Measurements from ENCODE around the gene HIRA.

HIRA gene

DNA sequence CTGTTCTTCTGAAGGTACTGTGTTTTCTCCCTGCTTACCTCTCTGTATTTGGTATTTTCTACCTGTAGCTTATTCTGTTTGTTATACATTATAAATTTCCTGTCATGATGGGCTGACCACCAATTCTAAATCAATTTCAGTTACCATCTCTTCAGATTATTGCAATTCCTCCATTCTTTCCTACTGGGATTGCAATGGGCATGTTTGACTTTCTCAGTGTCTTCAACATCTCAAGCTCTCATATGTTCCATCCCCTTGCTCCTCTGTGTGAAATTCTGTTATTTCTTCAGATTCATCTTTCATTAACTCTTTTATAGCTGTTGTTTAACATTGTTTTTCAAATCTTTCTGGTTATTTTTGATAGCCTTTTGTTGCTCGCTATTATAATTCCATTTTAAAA, 31.5 kb upstream of the HIRA start:
- TF ChIP-seq, protein P1, sequence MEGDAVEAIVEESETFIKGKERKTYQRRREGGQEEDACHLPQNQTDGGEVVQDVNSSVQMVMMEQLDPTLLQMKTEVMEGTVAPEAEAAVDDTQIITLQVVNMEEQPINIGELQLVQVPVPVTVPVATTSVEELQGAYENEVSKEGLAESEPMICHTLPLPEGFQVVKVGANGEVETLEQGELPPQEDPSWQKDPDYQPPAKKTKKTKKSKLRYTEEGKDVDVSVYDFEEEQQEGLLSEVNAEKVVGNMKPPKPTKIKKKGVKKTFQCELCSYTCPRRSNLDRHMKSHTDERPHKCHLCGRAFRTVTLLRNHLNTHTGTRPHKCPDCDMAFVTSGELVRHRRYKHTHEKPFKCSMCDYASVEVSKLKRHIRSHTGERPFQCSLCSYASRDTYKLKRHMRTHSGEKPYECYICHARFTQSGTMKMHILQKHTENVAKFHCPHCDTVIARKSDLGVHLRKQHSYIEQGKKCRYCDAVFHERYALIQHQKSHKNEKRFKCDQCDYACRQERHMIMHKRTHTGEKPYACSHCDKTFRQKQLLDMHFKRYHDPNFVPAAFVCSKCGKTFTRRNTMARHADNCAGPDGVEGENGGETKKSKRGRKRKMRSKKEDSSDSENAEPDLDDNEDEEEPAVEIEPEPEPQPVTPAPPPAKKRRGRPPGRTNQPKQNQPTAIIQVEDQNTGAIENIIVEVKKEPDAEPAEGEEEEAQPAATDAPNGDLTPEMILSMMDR (conservative IDR thresholded peaks at IDR 0.05; ENCODE audit: low read depth, low read length): no peak
- H3K4me3 ChIP-seq (ENCODE audit: low read length): no peak overlapping the region
- DNase-seq (ENCODE audit: low read depth): no peak

DNA sequence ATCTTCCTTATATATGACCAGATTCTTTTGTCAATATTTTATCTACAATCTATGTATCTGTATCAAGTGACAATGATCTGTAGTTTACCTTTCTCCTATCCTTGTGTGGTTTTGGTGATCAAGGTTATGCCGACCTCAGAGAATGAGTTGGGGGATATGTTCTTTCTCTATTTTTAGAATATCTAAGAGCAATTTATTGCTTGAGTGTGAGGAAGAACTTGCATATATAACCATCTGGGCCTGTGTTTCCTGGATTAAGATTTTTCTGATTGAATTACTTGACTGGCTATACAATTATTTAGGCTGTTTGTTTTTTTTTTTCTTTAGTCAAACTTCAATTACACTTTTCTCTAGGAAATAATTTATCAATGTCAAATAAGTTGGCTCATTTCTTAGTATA, 30.0 kb upstream of the HIRA start:
- TF ChIP-seq, protein P1 (conservative IDR thresholded peaks at IDR 0.05; ENCODE audit: low read depth, low read length): no peak
- H3K4me3 ChIP-seq (ENCODE audit: low read length): no peak overlapping the region
- no peak for DNase-seq (ENCODE audit: low read depth)

DNA sequence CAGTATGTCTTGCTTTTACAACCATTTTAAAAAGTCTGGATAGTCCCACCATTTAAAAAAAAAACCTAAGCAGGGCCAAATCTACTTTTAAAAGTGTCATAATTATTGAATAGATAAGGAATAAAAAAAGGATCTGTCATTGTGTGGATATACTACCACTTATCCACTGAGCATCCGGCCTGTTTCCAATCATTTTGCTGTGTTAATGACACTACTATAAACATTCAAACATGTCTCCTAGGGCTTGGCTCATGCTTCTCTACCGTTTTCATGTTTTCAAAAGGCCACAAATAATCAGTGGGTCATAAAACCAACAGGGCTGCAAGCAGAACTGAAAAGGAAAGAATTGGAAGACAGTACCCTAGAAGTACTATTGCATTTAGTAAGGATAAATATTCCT, 28.5 kb upstream of the HIRA start:
- TF ChIP-seq, protein P1 (conservative IDR thresholded peaks at IDR 0.05; ENCODE audit: low read depth, low read length): no peak

DNA sequence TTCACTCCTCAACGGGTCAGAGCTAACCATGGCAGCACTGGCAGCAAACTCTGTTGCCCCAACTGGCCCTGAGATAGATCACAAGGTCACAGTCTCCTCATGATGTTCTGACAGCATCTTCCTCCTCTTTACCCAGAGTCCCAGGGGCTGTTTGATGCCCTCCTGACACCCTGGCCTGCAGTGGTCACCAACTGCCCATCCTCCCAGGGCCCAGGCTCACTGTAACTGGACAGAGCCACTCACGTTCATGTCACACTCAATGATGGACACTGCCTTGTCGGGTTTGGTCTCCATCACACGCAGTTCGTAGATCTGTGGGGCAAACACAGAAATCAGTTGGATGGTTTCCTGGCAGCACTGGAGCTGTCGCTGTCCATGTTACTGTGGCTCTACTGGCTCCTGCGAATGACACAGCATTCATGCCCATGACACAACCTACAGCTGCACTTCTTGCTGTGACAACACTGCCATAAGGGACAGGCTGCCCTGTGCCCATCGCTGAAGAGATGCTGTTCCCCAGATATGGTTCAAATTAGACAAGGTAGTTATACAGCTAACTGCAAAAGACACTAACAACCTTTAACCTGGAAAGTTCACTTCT, 26.4 kb upstream of the HIRA start:
- no peak overlapping the region for H3K4me3 ChIP-seq (ENCODE audit: low read length)
- TF ChIP-seq, protein P1 (conservative IDR thresholded peaks at IDR 0.05; ENCODE audit: low read depth, low read length): no peak
- no peak for DNase-seq (ENCODE audit: low read depth)

More for the DNA sequence above, 28.5 kb upstream of the HIRA start:
- H3K4me3 ChIP-seq (ENCODE audit: low read length): no peak overlapping the region
- DNase-seq (ENCODE audit: low read depth): no peak

DNA sequence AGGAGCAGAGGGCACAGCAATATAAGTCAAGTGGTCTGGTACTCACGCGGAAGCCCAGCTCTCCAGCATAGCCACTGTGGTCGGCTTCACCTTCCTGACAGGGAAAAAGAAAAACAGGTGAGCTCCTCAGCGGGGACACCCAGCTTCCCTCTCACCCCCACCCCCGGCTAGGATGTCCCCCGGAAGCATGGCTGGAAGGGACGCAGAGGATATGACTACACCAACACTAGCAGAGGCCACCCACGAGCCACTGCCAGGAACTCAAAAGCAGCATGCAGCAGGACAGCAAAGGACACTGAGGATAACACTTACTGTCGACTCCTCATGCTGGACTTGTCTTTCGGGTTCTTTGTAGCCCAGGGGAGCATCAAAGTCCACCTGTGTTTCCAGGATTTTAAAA, 25.0 kb upstream of the HIRA start:
- TF ChIP-seq, protein P1 (conservative IDR thresholded peaks at IDR 0.05; ENCODE audit: low read depth, low read length): no peak
- DNase-seq (ENCODE audit: low read depth): no peak
- H3K4me3 ChIP-seq (ENCODE audit: low read length): no peak overlapping the region

DNA sequence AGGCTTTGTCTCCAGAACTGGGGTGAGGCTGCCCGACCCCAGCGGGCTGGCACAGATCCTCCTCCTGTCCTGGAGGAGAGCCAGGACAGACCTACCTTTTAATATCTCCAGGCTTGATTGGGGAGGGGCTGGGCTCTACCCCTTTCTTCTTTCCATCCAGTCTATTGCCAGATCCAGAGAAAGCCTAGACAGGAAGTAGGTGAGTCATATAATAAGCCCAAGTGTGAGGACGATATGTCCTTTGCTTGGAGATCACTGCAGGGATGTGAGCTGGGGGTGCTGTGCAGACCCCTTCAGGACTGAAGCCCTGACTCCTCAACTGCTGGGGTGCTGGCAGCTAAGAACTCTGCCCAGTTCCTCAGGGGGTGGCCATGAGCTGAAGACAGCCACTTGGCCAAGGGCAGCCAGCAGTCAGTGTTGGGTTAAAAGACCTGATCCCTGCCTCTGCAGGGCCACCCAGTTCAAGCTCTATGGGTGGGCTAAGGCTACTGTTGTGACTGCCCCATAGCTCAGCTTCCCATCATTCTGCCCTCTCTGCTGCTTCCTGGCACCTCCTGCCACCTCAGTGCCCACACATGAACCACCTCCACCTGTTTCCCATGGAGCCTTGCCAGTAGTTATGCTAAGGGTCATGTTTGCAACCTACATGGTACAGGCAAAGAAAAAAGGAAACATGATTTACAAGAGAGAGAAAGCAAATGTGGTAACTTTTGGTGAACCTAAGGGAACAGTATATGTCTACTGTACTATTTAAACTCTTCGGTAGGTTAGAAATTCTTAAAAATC, 24.2 kb upstream of the HIRA start:
- H3K4me3 ChIP-seq (ENCODE audit: low read length): no peak overlapping the region
- TF ChIP-seq, protein P1 (conservative IDR thresholded peaks at IDR 0.05; ENCODE audit: low read depth, low read length): no peak
- no peak for DNase-seq (ENCODE audit: low read depth)

DNA sequence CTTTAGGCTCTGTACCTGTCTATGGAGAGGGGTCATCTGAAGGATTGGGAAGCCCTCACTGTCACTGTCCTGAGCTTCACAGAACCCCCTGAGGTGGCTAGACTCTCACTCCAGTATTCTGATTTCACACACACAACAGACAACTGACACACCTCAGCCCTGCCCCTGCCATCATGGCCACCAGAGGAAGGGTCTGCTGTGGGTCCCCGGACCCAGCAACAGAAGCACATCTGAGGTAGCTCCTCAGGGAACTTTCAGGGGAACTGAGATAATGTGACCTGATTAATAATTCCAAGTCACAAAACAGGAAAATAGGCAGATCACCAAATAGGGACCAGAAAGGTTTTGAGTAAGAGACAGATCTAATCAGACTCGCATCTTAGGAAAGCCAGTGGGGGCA, 23.5 kb upstream of the HIRA start:
- TF ChIP-seq, protein P1 (conservative IDR thresholded peaks at IDR 0.05; ENCODE audit: low read depth, low read length): no peak
- no peak for DNase-seq (ENCODE audit: low read depth)

More for the DNA sequence above, 23.5 kb upstream of the HIRA start:
- H3K4me3 ChIP-seq (ENCODE audit: low read length): no peak overlapping the region
